NOMO-1 treated with dmso at 0.1 percent for 144 hours (cell line): ENCODE results near the gene BANP.
"Not testable (repeated sequence)": the region's sequence is repeated elsewhere in the genome, so short reads cannot be mapped to it uniquely, and the experiment has no call there.

Experiments
- DNase-seq: peaks from one replicate; lab custom pipeline; 2025; ENCODE audit not compliant: unreplicated experiment; lab: John Stamatoyannopoulos, UW

The BANP gene

GRCh38 chr16:88098731-88099562 lies 147.7 kb downstream of the BANP start:
- not testable (repeated sequence) for DNase-seq

- DNase-seq = no peak
These were observed 148.3 kb downstream of the BANP start for GRCh38 chr16:88099563-88099890.

- not testable (repeated sequence) for DNase-seq
These were observed 148.7 kb downstream of the BANP start for GRCh38 chr16:88099956-88100355.

DNA sequence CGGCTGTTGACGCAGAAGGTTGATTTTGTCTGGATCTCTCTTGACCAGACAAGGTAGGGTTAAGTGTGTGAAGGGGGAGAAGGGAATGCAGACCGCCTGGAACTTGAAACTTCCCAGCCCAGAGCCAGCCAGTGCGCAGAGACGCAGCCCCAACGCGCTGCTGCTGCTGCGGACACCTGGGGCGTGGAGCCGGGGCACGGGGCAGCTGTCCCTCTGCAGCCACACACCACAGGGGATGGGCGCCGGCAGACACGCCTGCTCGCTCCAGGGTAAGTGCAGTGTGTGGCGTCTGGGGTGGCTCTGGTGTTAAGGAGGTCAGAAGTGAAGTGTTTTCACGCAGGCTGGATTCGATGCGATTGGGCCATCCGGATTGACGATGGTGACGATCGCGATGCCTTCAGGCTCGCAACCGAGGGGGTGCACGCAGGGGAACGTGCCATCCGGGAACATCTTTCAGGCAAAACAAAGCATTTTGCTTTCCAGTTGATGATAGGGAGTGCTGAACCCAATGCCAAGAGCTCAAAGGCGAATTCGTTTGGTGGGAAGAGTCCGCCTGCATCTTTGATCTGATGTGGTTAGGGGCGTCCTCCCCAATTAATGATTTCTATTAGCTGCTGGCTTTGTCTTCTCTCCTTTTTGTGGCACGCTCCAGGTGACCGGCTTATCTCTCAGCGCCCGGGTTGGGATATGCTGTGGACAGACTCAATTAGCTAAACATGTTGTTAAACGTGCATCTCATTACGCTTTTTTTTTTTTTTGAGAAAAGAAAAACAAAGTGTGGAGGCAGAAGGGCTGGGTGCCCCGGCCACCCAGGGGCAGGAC lies 149.8 kb downstream of the BANP start:
- not testable (repeated sequence) for DNase-seq

DNA sequence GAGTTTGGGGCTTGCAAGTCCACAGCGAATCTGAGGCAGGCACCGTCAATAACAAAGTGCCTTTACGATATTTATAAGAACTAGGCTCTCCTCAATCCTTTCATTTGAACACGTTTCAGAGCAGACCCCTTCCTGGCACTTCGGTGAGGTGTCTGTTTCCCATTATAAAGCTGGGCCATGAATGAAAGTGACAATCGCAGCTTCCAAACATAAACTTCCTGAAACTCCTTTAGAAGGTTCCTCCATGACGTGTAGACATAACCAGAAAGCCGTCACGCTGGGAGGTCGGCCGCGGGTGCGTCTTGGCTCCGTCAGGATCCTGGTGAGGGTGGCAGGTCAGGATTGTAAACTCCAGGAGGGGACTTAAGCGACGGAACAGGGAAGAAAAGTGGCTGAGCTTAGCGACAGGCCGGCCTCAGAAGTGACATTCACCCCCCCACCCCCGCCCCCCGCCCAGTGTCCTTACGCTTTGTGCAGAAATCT lies 150.4 kb downstream of the BANP start:
- DNase-seq = not testable (repeated sequence)

- no peak for DNase-seq
These were observed 151.4 kb downstream of the BANP start for GRCh38 chr16:88102597-88102996.

DNA sequence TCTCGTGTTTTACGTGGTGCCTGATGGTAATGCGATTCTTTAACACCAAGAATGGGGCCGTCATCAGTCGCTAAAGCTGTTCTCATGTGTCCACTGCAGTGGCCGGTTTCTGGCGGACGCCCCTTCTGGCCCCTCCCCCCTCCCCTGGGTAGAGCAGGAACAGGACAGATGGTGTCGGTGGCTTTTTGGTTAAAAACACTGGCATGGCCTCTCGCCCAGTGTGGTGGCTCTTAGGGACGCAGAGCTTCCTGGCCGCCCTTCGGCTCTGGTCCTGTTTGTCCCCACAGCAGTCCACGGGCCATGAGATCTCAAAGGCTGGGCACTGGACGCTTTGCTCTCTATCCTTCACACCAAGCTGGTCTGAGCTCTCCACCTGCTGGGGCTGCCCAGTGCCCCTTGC lies 151.8 kb downstream of the BANP start:
- no peak for DNase-seq

- DNase-seq = no peak
These were observed 152.5 kb downstream of the BANP start for GRCh38 chr16:88103581-88104188.

DNA sequence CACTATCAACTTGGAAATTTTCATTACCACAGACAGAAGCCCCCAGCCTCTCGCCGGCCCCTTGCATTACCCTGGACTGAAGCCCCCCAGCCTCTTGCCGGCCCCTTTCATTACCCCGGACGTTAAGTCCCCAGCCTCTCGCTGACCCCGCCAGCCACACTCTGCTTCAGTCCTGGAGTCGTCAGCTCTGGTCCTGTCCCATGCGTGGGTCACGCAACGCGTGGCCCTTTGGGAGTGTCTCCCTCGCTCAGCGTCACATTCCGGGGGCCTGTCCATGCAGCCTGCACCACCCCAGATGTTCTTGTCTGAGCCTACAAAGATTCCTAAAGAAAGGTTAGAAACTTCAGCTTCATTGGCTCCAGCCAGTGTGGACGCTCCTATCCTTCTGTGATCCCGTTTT lies 153.1 kb downstream of the BANP start:
- DNase-seq = not testable (repeated sequence)

DNA sequence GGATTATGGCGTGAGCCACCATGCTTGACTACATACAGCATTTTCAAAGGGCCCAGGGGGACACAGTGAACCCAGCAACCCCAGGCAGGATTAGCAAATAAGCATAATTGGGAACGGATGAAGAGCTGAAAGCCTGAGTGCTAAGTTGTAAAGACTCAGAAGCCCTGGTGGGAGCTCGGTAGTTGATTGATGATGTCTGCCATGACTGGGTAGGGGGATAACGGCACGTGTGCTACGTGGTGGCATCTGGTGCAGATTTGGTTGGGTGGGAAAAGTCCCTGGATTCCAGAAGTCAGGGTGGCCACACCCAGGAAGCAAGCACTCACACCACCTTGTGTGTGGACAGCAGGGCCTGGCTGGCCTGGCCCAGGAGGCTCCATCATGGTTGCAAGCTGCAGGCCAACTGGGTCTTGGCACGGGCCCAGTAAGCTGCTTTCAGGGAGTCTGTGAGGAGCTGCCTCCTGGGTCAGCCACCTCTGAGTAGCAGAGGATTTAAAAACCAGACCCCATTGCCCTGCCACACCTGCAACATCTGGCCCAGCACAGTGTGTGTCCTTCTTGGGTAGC lies 154.4 kb downstream of the BANP start:
- DNase-seq = not testable (repeated sequence)

- DNase-seq = not testable (repeated sequence)
These were observed 155.3 kb downstream of the BANP start for GRCh38 chr16:88106566-88106965.

GRCh38 chr16:88108762-88109161 lies 157.5 kb downstream of the BANP start:
- no peak for DNase-seq

- not testable (repeated sequence) for DNase-seq
These were observed 158.7 kb downstream of the BANP start for GRCh38 chr16:88109726-88110621.

DNA sequence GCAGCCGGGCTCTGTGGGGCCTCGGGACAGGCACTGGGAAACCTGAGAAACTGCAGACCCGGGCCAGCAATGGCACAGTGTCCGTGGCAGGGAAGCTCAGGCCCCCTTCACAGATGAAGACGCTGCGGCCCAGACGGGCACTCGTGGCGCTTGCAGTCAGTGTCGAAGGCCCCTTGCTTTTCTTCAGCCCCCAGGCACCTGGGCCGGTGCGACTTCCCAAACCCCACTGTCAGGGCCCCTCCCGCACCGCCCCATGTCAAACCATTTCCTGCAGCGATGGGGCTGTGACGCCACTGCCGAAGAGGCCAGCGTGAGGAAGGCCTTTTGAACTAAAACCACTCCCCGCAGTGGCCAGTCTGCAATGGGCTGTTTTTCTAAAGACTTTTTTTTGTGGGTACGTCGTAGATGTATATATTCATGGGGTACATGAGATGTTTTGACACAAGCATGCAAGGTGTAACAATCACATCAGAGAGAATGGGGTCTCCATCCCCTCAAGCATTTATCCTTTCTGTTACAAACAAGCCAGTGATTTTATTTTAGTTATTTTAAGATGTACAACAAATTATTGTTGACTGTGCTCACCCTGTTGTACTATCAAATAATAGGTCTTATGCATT lies 159.8 kb downstream of the BANP start:
- not testable (repeated sequence) for DNase-seq

DNA sequence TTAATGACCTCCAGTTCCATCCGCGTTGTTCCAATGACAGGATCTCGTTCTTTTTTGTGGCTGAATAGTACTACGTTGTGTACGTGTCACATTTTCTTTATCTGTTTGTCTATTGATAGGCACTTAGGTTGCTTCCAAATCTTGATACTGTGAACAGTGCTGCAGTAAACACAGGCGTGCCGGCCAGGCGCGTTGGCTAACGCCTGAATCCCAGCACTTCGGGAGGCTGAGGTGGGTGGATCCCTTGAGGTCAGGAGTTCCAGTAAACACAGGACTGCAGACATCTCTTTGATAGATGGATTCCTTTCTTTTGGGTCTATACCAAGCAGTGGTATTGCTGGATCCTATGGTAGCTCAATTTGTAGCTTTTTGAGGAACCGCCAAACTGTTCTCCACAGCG lies 160.7 kb downstream of the BANP start:
- DNase-seq = not testable (repeated sequence)

GRCh38 chr16:88113545-88114045 lies 162.4 kb downstream of the BANP start:
- DNase-seq = no peak

DNA sequence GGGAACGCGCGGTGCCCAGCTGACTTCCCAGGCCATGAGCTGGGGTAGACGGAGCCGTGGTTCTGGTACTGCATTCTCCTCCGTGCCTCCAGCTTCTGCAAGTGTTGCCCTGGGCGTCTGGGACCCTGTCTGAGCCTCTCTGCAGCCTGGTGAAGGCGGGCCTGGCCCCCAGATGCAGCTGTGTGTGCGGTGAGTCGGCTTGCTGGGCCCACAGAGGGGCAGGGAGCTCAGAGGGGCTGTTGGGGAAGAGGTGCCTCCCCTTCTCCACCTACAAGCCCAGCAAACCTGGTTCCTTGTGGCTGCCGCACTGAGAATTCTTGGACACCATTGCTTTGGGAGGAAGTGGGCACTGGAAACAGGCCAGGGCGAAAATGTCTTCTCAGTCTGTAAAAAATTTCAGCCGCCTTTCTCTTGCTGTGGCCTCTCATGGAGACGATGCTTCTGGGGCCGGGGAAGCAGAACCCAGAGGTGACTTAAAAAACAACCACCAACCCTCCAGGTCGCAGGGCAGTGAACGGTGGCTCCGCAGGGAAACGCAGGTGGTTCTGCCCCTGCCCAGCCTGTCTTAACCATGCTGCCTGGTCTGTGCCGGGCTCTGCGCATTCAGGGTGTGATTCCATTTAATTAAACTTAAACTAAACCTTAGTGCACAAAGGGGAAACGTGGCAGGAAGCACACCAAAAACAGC lies 163.5 kb downstream of the BANP start:
- not testable (repeated sequence) for DNase-seq

GRCh38 chr16:88116121-88116520 lies 164.9 kb downstream of the BANP start:
- DNase-seq = no peak

DNA sequence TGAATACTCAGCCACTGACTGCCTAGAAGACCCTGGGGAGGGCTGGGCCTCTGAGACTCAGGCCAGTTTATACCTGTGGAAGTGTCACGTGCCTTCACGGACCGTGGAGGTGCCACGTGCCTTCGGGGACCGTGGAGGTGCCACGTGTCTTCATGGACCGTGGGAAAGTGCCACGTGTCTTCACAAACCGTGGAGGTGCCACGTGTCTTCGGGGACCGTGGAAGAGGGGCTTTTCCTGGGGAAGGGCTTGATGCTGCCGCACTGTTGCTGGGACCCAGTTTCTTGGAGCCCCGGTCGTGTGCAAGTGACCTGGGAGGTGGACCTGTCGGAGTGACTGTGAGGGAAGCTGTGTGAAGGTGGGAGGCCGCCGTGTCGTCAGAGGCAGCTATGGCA lies 166.2 kb downstream of the BANP start:
- DNase-seq = no peak
